Measurements from ENCODE around the gene TSPAN9.

The TSPAN9 gene

GRCh38 chr12:3281588-3282383, 204.6 kb downstream of the TSPAN9 start:
- DNase-seq = no peak

- DNase-seq = no peak
Observed at GRCh38 chr12:3282384-3282670, 205.1 kb downstream of the TSPAN9 start.

GRCh38 chr12:3283137-3283680, 206.0 kb downstream of the TSPAN9 start:
- no peak for DNase-seq

GRCh38 chr12:3284405-3284804, 207.2 kb downstream of the TSPAN9 start:
- no peak for DNase-seq

GRCh38 chr12:3285570-3285969, 208.4 kb downstream of the TSPAN9 start:
- no peak for DNase-seq

GRCh38 chr12:3288690-3289089, 211.5 kb downstream of the TSPAN9 start:
- no peak for DNase-seq

- DNase-seq = no peak
Observed at GRCh38 chr12:3289702-3290101, 212.5 kb downstream of the TSPAN9 start.

GRCh38 chr12:3291939-3292338, 214.8 kb downstream of the TSPAN9 start:
- DNase-seq = no peak

GRCh38 chr12:3292677-3293412, 215.7 kb downstream of the TSPAN9 start:
- no peak for DNase-seq

- no peak for DNase-seq
Observed at GRCh38 chr12:3293446-3294161, 216.4 kb downstream of the TSPAN9 start.

GRCh38 chr12:3294481-3294911, 217.3 kb downstream of the TSPAN9 start:
- no peak for DNase-seq

GRCh38 chr12:3295225-3295624, 218.0 kb downstream of the TSPAN9 start:
- DNase-seq = no peak

- no peak for DNase-seq
Observed at GRCh38 chr12:3295646-3296408, 218.6 kb downstream of the TSPAN9 start.

- no peak for DNase-seq
Observed at GRCh38 chr12:3296409-3296701, 219.2 kb downstream of the TSPAN9 start.

GRCh38 chr12:3298603-3299002, 221.4 kb downstream of the TSPAN9 start:
- DNase-seq = no peak

- DNase-seq = peak; percentile 43
Observed at GRCh38 chr12:3299929-3300832, 223.0 kb downstream of the TSPAN9 start.

GRCh38 chr12:3300833-3301401, 223.7 kb downstream of the TSPAN9 start:
- no peak for DNase-seq

GRCh38 chr12:3302401-3303041, 225.3 kb downstream of the TSPAN9 start:
- no peak for DNase-seq

GRCh38 chr12:3303410-3304136, 226.4 kb downstream of the TSPAN9 start:
- no peak for DNase-seq

- no peak for DNase-seq
Observed at GRCh38 chr12:3304436-3305165, 227.4 kb downstream of the TSPAN9 start.
